Measurements from ENCODE around the gene KCNQ2. TPM values are rescaled to one million over a fixed set of nuclear protein-coding genes. Genes with fewer than 3 reads are reported as not detected.

The KCNQ2 gene
- 0.19 TPM in 1 of 2 replicates, not detected in the other for total RNA-seq

DNA sequence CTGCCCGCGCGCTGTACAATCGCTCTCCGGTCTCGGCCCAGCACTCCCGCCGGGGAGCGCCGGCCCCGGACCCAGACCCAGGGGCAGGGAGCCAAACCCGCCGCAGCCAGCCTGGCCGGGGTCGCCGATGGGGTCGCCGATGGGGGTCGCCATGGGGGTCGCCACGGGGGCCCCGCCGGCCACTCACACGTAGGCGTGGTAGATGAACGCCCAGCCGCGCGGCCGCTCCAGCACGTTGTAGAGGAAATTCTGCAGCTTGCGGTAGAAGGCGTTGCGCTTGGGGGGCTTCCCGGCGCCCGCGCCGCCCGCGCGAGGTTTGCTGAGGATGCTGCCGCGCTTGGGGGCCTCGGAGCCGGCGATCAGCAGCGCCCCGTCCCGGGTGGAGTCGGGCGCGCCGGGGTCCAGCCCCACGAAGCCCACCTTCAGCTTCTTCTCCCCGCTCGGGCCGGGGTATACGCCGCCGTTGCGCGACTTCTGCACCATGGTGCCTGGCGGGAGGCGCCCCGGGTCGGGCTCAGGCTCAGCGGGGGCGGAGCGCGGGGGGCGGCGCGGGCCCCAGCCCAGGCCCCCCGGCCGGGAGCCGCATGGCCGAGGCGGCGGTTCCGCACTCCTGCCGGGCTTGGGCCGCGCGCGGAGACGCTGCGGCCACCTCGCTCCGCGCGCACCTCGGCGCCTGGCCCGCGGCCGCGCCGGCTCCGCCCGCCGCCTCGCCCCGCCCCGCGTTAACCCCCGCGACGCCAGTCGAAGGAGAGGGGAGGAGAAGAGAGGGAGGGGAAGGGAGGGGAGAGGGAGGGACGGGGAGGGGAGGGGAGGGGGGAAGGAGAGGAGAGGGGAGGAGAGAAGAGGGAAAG lies at the start of gene KCNQ2:
KCNQ2 (minus strand) TSS at position 675 of the 851 bp plus-strand sequence; CDS start at position 483, 192 bp downstream.

DNA sequence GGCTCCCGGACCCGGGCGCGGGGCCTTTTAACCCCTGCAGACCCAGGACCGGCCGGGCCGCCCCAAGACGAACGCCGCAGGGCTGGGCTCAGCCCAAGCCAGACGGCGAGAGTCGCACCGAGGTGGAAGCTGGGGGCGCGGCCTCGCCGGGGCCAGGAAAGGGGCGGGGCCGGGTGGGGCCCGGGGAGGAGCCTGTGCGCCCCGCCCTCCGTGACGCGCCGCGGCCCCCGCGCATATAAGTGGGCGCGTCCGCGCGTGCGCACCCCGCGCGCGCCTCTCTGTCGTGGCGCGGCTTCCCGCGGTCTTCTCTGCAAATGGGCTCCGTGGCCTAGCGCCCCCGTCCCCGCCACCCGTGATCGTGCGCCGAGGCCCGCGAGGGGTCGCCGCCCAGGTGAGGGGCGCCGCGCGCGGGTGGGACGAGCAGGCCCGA lies 48.1 kb upstream of the KCNQ2 start, which contains the start of gene PPDPF:
PPDPF (plus strand) TSS at position 262 of the 430 bp plus-strand sequence. CDS start 544 bp downstream, outside the sequence.

DNA sequence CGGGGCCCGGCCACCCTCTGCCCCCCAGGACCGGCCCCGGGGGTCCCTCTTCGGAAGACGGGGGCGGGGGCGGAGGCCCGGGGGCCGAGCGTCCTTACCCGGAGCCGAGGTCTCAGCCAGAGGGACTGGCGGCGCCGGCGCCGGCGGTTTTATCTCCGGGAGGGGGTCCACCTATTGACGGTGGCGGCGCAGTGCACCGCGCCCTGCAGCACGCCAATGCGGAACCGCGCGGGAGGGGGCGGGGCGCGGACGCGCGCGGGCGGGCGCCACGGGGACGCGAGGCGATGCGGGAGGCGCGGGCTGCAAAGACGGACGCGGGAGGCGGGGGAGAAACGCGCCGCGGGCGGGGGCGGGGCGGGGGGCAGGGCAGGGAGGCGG lies 26.5 kb upstream of the KCNQ2 start, which contains the start of gene EEF1A2:
EEF1A2 (minus strand) TSS at position 124 of the 378 bp plus-strand sequence. CDS start 1,320 bp downstream, outside the sequence.

DNA sequence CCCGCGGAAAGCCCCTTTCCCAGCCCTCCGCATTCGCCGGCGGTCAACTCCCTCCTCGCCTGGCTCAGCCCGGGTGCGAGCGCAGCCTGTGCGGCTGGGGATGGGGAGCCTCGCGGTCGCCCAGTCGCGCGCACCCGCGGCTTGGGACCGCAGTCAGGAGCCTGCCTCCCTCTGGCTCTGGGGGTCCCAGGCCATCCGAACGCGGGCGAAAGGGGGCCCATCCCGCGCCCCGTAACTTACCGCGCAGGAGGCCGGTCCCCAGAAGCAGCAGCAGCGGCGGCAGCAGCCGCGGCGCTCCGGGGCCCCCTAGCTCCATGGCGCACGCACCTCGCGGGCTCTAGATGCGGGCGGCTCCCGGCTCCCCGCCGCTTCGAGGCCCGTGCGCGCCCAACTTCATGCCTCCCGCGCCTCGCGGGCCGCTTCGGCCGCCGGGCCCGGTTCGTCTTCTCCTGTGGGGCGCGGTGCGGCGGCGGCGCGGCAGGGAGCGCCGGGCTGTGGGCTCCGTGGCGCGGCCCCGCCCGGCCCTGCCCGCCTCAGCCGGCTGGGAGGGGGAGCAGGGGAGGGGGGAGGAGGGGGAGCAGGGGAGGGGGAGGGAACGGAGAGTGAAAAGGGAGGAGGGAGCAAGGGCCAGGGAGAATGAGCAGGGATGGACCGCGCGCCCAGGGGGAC lies 111.5 kb downstream of the KCNQ2 start, which contains the start of gene CHRNA4:
CHRNA4 (minus strand) TSS at position 500 of the 669 bp plus-strand sequence; CDS start at position 316, 184 bp downstream.

Other genes with a start within 250 kb of the KCNQ2 start
- gene BIRC7, start 236.8 kb downstream of the KCNQ2 start, total RNA-seq = under 0.01 and 0.28 TPM in 2 replicates
- gene NKAIN4, start 218.2 kb downstream of the KCNQ2 start, total RNA-seq = 0.19 TPM in 1 of 2 replicates, not detected in the other
- 71.6 and 77.8 TPM in 2 replicates for gene ARFGAP1, start 199.8 kb downstream of the KCNQ2 start, total RNA-seq
- under 0.01 TPM in 1 of 2 replicates, not detected in the other for gene COL20A1, start 179.5 kb downstream of the KCNQ2 start, total RNA-seq
- gene CHRNA4, start 111.3 kb downstream of the KCNQ2 start, total RNA-seq = not detected in 2 replicates
- 0.38 and 5.4 TPM in 2 replicates for gene EEF1A2, start 26.4 kb upstream of the KCNQ2 start, total RNA-seq
- gene PPDPF, start 48.1 kb upstream of the KCNQ2 start, total RNA-seq = 26.3 and 42.6 TPM in 2 replicates
- under 0.01 TPM in 1 of 2 replicates, not detected in the other for gene PTK6, start 64.7 kb upstream of the KCNQ2 start, total RNA-seq
- gene SRMS, start 75.1 kb upstream of the KCNQ2 start, total RNA-seq = not detected in 2 replicates
- 0.19 and 0.56 TPM in 2 replicates for gene FNDC11, start 81.5 kb upstream of the KCNQ2 start, total RNA-seq
- gene HELZ2, start 101.6 kb upstream of the KCNQ2 start, total RNA-seq = 32.1 and 33.0 TPM in 2 replicates
- gene GMEB2, start 154.4 kb upstream of the KCNQ2 start, total RNA-seq = 8.2 and 9.6 TPM in 2 replicates
- gene STMN3, start 180.8 kb upstream of the KCNQ2 start, total RNA-seq = 9.8 and 11.8 TPM in 2 replicates
- gene RTEL1, start 185.7 kb upstream of the KCNQ2 start, total RNA-seq = 6.2 and 13.8 TPM in 2 replicates
- 2.7 and 8.7 TPM in 2 replicates for gene TNFRSF6B, start 224.0 kb upstream of the KCNQ2 start, total RNA-seq
- 31.6 and 41.6 TPM in 2 replicates for gene ARFRP1, start 235.3 kb upstream of the KCNQ2 start, total RNA-seq
- 15.2 and 26.5 TPM in 2 replicates for gene ZGPAT, start 235.4 kb upstream of the KCNQ2 start, total RNA-seq

Data from regular cardiac myocyte (primary cell).